SHP77 (cell line): ENCODE measurements around the gene RABGGTA.

Source experiments
- DNase-seq, 2 experiments: peaks; one replicate each; lab custom pipeline; 2025; lab: John Stamatoyannopoulos, UW

Gene RABGGTA

GRCh38 chr14:24304019-24304387 is 32.6 kb upstream of the RABGGTA start:
- DNase-seq = no peak

GRCh38 chr14:24300326-24300980 is 29.1 kb upstream of the RABGGTA start:
- no peak for DNase-seq

- DNase-seq = peak; percentile 77 to 80
Observed at GRCh38 chr14:24299255-24300191, 28.1 kb upstream of the RABGGTA start, which contains the start of the genes DHRS1 and NOP9. Gene DHRS1 (minus strand): TSS chr14:24299780. CDS start chr14:24299106, 674 bp downstream. Gene NOP9 (plus strand): TSS chr14:24299850. CDS start chr14:24299955, 105 bp downstream.

- peak; percentile 9 to 31 for DNase-seq
Observed at GRCh38 chr14:24298892-24299254, 27.5 kb upstream of the RABGGTA start.

DNA sequence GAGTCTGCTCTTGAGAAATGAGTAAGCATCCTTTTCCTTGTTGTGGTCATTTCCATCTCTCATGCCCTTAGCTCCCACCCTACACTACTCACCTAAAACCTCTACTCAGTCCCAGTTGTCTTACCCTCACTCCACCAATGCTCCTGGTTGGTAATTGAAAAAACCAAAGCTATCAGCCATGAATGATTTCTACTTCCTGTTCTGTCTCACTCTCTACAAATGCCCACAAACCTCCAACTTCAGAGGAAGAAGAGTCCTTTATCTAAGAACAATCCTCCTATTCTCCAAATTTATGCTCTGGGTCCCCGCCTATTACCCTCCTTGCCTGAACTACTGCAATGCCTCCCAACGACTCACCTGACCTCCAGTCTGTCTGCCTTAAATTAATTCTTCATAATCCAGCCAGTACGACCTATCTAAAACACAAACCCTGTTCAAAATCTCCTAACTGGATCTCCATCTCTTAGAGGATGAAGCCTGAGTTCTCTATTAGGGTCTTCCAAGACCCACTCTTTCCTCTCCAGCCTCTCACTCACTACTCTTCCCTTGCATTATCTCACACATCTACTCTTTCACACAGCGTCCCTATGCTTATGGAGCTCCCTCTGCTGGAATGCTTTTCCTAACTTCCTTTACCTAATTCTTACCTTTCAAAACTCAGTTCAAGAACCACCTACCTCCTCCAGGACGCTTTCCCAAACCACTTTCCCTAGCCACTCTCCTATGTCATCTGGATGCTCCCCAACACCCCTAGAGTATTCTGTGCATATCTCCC is 26.0 kb upstream of the RABGGTA start:
- peak; percentile 43 to 47 for DNase-seq

DNA sequence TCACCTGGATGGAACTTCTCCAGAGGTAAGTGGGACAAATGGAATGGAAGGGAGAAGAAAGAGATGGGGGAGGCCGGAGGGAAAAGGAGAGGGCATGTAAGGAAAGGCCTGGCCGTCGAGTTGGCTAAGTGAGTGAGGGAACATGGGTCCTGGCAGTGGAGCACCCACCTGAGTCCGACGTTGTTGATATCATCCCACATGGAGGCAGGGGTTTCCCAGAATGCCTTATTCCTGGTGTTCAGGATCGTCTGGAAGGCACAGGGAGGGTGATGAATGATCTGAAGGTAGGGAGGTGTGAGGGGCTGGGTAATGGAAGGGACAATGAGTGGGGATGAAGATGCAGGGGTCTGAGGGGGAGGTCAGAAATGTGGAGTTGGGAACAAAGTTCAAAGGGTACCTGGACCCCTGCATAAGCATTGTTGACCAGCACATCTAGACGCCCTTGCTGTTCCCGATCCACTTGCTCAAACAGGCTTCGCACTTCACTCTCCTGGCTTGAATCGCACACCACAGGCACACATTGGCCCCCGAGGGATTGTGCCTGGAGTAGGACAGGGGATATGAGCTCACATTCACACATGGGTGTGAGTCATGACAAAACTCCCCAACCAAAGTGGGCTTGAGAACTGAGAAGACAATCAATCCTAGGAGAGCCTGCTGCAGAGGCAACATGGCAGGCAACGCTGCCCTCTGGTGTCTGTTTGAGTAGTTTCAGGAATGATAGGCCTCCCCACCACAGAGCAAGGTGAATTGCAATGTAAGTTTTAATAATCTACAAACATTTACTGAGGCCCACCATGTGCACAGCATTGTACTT is 25.2 kb upstream of the RABGGTA start:
- DNase-seq = peak; percentile 71 to 75

GRCh38 chr14:24293525-24293924 is 22.1 kb upstream of the RABGGTA start:
- DNase-seq = no peak

- DNase-seq = no peak
Observed at GRCh38 chr14:24292118-24292807, 20.9 kb upstream of the RABGGTA start.

DNA sequence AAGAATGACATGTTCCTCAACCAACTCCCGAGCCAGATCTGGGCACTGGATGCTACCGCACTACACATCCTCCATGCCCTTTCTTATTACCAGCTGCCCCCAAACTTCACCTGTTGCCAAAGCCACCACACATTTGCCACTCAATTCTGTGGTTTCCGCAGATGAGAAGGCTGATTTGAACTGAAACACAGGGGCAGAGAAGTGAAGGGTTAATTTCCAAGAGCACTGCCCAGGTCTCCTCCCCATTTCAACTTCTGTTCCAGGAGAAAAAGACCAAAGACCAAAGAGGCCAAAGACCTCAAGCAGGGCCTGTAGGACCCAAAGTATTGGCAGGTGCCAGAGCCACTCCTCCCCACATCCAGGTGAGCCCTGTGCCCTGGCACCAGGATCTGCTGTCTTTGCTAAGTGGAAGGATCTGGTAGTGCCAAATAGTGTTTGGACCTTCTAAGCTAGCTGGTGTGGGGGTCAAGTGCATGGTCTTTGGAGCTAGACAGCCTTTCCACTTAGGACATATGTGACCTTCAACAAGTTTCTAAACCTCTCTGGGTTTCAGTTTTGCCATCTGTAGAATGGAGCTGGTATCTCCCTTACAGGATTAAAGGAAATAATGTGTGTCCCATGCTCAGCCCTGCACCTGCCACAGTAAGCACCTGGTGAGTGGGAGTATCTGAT is 20.2 kb upstream of the RABGGTA start:
- no peak for DNase-seq

DNA sequence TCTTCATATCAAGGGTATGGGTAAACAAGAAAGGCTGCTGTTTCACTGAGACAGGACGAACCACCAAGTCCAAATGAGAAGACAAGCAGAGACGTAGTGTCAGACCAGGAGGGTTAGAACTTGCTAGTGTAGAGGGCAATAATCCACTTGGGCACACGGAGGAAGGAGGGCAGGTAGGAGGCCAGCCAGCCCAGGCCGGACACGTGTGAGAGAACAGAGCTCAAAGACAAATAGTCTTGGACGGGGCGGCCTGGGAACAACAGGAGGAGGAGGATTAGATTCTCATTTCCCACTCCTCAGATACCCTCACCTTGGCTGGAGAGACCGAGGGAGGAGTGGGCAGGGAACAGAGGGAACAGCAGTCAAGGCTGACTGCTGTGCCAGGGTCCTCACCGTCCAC is 19.3 kb upstream of the RABGGTA start:
- no peak for DNase-seq

DNA sequence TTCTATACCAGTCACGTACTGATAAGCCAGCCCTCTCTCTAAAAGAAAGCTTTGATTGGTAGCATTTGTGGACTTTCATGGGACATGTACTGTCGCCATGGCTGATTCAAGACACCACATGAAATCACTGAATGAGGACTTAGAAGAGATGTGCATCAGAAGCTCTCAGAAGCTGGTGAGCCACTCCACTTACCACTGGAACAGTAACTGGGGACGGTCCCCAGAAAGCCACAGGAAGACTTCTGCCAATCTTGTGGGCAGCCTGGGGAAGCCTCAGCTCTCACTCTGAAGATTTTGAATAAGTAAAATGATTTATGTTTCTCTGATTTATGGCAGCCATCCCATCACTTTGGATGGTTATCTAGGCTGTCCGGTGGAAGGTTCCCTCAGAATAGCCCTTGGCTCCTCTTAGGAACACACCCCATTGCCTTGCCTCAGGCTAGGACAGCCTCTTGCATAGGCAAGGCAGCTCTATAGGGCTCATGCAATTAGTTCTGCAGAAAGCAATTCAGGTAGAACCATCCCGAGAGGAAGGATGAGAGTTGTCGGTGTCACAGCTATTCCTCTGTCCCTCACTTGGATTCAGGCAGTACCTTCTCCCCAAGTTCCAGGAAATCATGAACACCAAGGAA is 18.4 kb upstream of the RABGGTA start:
- no peak for DNase-seq

GRCh38 chr14:24286996-24287395 is 15.6 kb upstream of the RABGGTA start:
- DNase-seq = no peak

DNA sequence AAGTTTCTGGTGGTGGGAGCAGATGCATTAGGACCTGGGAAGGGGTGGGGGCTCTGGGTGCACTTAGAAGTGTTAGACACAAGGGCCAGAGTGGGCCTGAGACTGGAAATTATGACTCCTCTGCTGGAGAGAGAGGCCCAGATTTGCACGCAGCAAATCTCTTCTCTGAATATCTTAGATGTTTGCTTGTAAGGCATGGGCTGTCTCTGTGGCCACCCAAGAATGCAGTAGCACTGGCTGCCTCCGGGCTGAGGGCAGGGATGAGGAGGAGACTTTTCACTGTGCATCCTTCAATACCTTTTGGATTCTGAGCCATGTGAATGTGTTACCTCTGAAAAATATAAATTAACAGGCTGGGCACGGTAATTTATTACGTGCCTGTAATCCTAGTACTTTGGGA is 14.0 kb upstream of the RABGGTA start:
- no peak for DNase-seq

DNA sequence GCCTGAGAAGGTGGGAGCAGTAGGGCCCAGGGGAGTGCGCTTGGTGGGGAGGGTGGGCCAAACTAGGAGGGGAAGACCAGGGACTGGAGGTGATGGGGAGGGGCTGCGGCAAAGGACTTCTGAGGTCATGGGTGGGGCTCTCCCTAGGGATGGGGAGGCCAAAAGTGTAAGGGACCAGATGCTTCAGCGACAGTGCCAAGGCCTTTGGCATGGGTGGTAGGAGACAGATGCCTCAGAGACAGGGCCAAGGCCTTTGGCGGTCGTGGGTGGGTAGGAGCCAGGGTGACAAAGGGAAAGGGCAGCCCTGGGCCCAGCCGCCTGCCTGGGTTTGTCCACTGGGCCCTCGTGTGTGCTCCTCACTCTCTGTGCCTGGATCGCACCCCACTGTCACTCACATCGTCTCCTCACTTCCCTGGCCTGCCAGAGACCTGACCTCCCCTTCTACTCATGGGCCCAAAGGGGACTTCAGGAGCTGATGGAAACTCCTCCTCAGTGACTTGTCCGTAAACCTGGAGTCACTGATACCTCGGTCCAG is 13.2 kb upstream of the RABGGTA start:
- no peak for DNase-seq

DNA sequence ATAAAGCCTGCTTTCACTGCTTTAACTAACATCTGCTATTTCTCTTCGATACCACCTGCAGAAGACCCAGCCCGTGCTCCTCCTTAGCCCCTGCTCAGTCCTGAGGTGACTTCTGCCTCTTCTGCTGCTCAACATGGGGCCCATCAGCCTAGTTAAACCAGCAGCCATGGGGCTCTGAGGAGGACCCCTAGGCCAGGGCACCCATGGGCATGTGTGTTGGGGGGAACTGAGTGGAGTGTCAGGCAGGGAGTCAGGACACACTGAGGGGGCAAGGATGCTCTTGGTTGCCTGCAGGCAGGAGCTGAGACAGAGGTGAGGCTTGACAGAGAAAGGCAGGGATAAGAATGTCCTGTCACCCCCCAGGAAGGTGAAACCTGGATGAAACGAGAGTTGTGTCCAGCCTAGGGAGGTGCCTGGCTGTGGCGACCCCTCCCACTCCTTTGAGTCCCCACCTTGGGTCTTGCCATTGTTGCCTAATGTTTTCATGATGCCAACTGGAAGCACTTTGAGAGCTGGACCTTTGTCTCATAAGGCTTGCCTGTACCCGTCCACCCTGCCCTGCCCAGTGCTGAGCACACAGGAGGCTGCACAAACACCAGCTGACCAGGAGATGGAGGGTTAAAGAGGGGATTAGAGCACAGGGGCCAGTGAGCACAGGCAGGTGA is 12.5 kb upstream of the RABGGTA start:
- no peak for DNase-seq

DNA sequence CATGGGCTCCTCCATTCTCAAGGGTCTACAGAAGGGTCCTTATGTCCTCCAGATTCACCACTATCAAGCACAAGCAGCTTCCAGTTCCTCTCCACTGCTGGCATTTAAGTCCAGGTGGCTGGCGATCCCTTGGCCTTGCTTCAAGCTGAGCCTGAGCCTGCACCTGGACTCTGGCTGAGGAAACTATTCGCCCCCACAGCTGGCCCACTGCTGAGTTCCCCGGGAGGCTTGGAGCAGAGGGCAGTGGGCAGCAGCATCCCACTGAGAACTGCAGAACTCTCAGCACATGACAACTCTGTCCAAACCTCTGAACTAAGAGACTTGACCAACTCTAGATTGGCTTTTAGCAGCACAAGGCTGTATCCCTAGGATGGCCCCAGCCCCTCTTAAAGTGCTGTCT is 11.3 kb upstream of the RABGGTA start:
- no peak for DNase-seq

GRCh38 chr14:24281636-24282035 is 10.2 kb upstream of the RABGGTA start:
- no peak for DNase-seq

DNA sequence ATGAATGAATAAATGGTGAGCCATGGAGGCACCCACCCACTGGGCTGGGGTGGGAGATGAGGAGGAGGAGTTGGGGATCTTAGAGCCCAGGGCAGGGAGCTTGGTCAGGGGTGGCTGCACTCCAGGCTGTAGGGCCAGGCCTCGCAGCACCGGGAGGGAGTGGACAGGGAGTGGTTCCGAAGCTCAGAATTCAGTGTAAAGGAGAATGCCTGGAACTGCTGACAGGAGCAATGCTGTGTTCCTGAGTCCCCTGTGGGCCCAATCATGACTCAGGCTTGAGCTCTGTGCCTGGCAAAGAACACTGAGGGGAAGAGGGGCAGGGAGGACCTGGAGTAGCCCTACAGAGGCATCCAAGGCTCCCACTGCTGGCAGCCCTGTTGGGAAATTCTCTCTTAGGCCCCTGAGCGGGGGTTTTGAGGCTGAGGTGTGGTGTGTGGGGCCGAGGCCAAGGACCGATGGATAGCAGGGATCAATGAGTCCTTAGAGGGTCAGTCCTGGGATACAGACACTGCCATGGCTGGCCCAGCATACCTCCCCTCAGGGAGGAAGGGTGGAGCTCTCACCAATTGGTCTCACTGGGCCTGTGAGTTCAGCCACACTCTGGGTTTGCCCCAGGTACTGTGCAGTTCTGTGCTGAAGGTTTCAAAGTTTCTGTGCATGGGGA is 9.5 kb upstream of the RABGGTA start:
- DNase-seq = no peak
